H1 (cell line): Measurements from ENCODE around the gene CEP170.

Experiments used
- ASH2L ChIP-seq: fragments of 200-600, 300-600 bp; sonication (generic); IDR thresholded peaks from one replicate; pipeline ENCODE4 v1.7.1; 2017; ENCODE audit warnings: low read length
- EP300 ChIP-seq, 2 experiments: IDR thresholded peaks; 1 replicate in 1 of 2; 2 replicates in 1 of 2; pipeline ENCODE4 v1.6.1; 2011 to 2012; ENCODE audit warnings: low read depth in 2 of 2, low read length in 2 of 2, mild to moderate bottlenecking in 2 of 2, borderline replicate concordance in 1 of 2, inconsistent platforms in 1 of 2, moderate library complexity in 1 of 2
- GABPA ChIP-seq: IDR thresholded peaks from 2 replicates; pipeline ENCODE4 v1.6.1; 2011; ENCODE audit warnings: mild to moderate bottlenecking, low read length, moderate library complexity, borderline replicate concordance; ENCODE audit not compliant: insufficient read depth
- POLR2A ChIP-seq, 2 experiments: IDR thresholded peaks; 1 replicate in 1 of 2; 2 replicates in 1 of 2; pipeline ENCODE4 v1.6.1; 2011; ENCODE audit warnings: low read depth in 2 of 2, low read length in 2 of 2, mild to moderate bottlenecking in 2 of 2; ENCODE audit errors: control extremely low read depth in 1 of 2
- RAD21 ChIP-seq, 2 experiments: IDR thresholded peaks in 1 of 2; conservative IDR thresholded peaks in 1 of 2; 2 replicates each; pipeline ENCODE4 v1.6.1; 2011; ENCODE audit warnings: low read depth in 2 of 2, low read length in 2 of 2, improper control_type of control experiment in 1 of 2, inconsistent platforms in 1 of 2, mild to moderate bottlenecking in 1 of 2, moderate library complexity in 1 of 2
- TAF1 ChIP-seq: IDR thresholded peaks from 2 replicates; pipeline ENCODE4 v1.6.1; 2011; ENCODE audit warnings: mild to moderate bottlenecking, low read depth, low read length
- TBP ChIP-seq: IDR thresholded peaks from 2 replicates; pipeline ENCODE4 v1.6.1; 2011; ENCODE audit warnings: low read depth, low read length, improper control_type of control experiment
- USF2 ChIP-seq: IDR thresholded peaks from 2 replicates; pipeline ENCODE4 v1.6.1; 2011; ENCODE audit warnings: low read length, improper control_type of control experiment
- ZNF274 ChIP-seq: IDR thresholded peaks from 2 replicates; pipeline ENCODE4 v1.7.0; 2012; ENCODE audit warnings: low read length, borderline replicate concordance; ENCODE audit errors: extremely low read depth
- TF ChIP-seq, protein P1 (sequence below): IDR thresholded peaks from 2 replicates; pipeline ENCODE4 v1.6.1; 2012; ENCODE audit warnings: low read length, inconsistent platforms
- TF ChIP-seq, protein P2 (sequence below): IDR thresholded peaks from 2 replicates; pipeline ENCODE4 v1.6.1; 2012; ENCODE audit warnings: inconsistent platforms
- TF ChIP-seq, protein P3 (sequence below), 3 experiments: IDR thresholded peaks; 1 replicate in 2 of 3; 2 replicates in 1 of 3; pipeline versions ENCODE4 v1.5.1 to v1.6.1; 2011; ENCODE audit warnings: low read length in 3 of 3, mild to moderate bottlenecking in 3 of 3, inconsistent platforms in 2 of 3, low read depth in 1 of 3, moderate library complexity in 1 of 3; ENCODE audit not compliant: insufficient read depth in 1 of 3; ENCODE audit errors: control extremely low read depth in 1 of 3

GRCh38 chr1:243247901-243248300, 7.2 kb downstream of the CEP170 start:
- TF ChIP-seq POLR2A (IDR thresholded peaks at IDR 0.05; ENCODE audit: control extremely low read depth in 1 of 2, low read depth in 2 of 2, low read length in 2 of 2), result no peak
- TF ChIP-seq RAD21 (IDR thresholded peaks at IDR 0.05 in 1 of 2, conservative IDR thresholded peaks at IDR 0.05 in 1 of 2; ENCODE audit: low read depth in 2 of 2, low read length in 2 of 2), result no peak
- no peak for TF ChIP-seq GABPA
- TF ChIP-seq, protein P1, sequence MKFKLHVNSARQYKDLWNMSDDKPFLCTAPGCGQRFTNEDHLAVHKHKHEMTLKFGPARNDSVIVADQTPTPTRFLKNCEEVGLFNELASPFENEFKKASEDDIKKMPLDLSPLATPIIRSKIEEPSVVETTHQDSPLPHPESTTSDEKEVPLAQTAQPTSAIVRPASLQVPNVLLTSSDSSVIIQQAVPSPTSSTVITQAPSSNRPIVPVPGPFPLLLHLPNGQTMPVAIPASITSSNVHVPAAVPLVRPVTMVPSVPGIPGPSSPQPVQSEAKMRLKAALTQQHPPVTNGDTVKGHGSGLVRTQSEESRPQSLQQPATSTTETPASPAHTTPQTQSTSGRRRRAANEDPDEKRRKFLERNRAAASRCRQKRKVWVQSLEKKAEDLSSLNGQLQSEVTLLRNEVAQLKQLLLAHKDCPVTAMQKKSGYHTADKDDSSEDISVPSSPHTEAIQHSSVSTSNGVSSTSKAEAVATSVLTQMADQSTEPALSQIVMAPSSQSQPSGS, result no peak
- TF ChIP-seq, protein P2, sequence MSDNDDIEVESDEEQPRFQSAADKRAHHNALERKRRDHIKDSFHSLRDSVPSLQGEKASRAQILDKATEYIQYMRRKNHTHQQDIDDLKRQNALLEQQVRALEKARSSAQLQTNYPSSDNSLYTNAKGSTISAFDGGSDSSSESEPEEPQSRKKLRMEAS, result no peak
- no peak for TF ChIP-seq TBP
- TF ChIP-seq, protein P3, sequence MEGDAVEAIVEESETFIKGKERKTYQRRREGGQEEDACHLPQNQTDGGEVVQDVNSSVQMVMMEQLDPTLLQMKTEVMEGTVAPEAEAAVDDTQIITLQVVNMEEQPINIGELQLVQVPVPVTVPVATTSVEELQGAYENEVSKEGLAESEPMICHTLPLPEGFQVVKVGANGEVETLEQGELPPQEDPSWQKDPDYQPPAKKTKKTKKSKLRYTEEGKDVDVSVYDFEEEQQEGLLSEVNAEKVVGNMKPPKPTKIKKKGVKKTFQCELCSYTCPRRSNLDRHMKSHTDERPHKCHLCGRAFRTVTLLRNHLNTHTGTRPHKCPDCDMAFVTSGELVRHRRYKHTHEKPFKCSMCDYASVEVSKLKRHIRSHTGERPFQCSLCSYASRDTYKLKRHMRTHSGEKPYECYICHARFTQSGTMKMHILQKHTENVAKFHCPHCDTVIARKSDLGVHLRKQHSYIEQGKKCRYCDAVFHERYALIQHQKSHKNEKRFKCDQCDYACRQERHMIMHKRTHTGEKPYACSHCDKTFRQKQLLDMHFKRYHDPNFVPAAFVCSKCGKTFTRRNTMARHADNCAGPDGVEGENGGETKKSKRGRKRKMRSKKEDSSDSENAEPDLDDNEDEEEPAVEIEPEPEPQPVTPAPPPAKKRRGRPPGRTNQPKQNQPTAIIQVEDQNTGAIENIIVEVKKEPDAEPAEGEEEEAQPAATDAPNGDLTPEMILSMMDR (IDR thresholded peaks at IDR 0.05; ENCODE audit: control extremely low read depth in 1 of 3, insufficient read depth in 1 of 3, low read depth in 1 of 3, low read length in 3 of 3), result no peak
- no peak for TF ChIP-seq ASH2L
- TF ChIP-seq ZNF274, result no peak
- TF ChIP-seq EP300 (IDR thresholded peaks at IDR 0.05; ENCODE audit: borderline replicate concordance in 1 of 2, low read depth in 2 of 2, low read length in 2 of 2), result no peak
- no peak for TF ChIP-seq USF2
- no peak for TF ChIP-seq TAF1
